GM21786 (cell line): ENCODE data around the gene GABRG3.

Experiments
- ATAC-seq: cut with Tn5 transposase; IDR thresholded peaks from one replicate; pipeline ENCODE4 v1.9.1; 2021; ENCODE audit not compliant: unreplicated experiment

Gene GABRG3

DNA sequence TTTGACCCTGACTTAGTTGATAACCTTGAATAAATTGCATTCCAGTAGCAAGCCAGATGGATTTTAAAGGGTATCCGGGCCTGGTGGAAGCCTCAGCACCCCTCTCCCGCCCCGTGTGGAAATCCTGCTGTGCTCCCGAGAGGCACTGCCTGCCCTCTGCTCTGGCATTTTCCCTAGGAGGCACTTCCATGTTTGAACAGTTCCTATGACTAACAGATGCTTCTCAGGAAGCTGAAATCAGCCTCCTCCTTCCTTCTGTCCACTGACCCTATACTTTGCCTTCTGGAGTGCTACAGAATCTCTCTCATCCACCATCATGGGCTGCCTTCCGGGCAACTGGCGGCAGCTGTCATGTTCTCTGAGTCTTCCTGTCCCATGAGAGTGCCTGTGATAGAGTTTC, 90.8 kb downstream of the GABRG3 start:
- ATAC-seq, result no peak

DNA sequence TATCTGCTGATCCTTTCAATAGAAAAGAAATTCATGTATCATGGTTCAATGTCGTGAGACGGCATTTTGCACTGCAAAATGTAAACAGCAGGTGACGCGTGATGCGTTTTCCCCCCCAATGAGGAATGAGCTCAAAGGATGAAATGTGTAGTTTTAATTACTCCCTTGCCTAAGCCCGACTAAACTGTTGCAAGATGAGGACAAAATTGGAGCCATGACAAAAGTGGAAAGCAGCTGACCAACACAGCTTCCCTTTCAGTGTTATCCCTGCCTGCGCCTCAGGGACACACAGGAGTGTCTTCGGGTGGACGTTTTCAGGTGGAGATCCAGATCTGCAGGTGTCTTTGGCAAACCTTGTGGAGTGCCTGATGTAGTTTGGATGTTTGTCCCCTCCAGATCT, 92.0 kb downstream of the GABRG3 start:
- no peak for ATAC-seq

DNA sequence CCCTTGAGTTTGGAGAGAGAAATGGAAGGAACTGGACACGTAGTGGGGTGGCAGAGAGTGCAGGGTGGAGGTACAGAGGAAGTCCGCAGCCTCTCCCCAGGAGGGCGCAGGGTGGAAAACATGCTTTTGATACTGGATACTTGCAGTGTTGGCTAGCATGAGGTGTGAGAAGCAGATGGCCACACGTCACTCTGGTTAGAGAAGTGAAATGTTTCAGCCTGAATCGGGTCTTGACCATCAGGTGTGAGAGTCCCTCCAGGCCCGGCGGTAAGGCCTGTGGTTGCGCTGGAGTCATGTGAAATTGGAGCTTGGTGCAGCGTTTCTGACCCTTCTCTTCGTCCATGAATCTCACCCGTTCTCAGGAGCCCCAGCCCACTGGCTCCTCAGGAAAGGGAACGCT, 93.1 kb downstream of the GABRG3 start:
- ATAC-seq, result no peak

DNA sequence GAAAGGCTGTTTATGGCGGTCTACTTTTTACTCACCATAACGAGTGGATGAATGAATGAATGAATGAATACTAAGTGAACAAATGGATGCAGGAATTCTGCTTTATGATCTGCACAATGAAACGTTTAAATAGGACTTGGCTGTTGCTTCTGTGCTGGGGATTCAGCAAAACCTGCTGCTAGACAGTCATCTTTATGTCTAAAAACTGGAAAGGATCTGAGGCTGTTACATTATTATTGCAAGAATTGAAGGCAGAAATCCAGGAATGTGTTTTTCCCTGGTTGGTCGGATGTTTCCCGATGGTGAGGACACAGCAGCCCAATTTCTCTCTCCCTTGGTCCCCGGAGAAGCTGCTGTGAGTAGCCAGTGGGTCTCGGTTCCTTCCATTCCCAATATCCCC, 94.2 kb downstream of the GABRG3 start:
- no peak for ATAC-seq

DNA sequence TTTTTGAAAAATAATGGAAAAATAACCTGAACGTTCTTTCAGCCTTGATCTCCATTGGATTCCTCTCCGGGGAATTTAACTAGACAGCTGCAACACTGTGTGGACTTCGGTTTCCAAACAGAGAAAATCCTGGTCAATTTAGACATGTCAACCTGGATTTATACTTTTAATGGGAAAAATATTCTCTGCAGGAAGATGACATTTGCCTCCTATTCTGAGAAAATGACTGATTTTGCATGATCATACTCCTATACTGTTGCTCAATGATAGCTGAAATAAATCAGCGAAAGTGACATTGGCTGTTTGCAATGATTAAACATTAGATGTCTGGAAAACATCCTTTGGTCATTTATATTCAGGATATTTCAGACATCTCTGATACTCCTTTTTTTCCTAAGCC, 94.8 kb downstream of the GABRG3 start:
- no peak for ATAC-seq

DNA sequence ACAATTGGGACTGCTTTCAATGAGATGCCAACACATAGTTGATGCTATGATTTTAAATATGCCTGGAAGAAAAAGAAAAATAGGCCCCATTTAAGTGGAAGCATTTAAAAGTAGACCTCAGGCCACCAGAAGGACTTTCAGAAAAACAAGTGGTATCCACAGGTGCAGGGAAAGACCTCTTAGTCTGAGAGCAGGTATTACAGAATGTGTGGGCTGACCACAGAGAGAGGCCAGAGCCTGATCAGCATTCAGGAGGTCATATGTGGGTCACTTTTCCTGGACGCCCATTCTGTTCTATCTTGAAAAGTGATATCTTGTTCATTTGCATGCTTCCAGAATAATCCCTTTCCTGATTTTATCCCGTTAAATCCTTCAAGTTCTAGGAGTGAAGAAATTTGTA, 95.5 kb downstream of the GABRG3 start:
- ATAC-seq, result no peak

DNA sequence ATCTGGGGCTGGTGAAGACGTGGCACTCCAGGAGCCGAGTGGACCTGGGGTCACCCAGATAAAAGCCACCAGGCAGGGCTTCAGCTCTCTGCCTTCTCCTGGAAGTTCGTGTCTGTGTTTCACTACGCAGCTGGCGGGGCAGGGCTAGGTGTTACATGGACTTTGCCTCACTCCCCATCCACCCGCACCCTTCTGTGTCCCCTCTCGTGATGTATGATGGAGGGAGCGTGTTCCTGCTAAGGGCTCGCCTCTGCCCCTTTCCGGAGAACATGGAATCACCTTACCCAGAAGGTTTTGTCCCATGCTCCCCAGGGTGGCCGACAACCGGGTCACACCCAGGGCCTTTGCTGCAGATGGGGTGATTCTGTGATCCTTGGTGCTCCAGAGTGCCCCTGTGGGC, 96.2 kb downstream of the GABRG3 start:
- no peak for ATAC-seq

DNA sequence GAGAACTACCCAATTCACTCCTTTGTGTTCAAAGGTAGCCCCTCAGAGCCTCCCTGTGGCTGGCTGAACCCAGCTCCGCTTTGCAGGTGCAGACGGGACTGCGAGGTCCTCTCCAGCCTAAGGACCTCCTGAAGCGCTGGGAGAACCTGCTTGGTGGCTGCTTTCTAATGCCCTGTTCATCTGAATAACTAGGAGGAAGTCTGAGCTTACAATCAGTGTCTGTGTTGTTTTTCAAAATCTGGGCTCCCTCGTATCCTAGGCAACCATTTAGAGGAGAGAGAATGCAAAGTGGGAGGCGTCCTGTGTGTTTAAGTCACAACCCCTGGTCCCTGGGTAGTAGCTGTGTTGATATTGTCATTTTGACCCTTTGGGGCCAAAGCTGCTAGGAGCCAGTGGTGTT, 99.9 kb downstream of the GABRG3 start:
- ATAC-seq, result no peak

DNA sequence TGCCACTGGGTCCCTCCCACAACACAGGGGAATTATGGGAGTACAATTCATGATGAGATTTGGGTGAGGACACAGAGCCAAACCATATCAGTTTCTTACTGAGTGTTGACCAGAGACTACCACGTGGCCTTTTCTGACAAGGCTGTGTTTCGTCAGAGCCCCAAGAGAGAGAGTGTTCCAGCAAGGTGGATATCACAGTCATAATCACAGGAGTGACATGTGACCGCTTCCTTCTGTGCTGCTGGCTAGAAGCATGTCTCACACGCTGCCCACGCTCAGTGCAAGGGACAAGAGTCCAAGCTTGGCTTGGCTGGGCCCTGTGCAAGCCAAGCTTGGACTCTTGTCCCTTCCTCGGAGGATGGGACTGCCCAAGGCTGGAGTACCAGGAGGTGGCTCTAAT, 103.2 kb downstream of the GABRG3 start:
- no peak for ATAC-seq

DNA sequence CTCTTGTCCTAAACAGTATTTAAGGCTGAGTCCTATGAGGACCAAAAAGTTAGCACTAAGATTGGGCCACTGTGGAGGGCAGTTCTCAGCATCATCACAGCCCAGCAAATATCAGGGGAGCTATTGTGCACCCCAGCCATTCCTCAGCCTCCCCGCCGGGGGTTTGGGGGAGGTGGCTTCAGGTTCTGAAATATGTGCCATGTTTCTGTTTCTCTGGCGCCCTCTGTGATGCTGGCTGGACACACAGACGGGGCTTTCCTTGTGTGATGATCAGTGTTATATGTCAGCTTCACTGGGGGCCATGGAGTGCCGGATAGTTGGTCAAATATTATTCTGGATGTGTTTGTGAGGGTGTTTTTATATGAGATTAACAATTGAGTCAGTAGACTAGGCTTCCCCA, 106.8 kb downstream of the GABRG3 start:
- no peak for ATAC-seq

DNA sequence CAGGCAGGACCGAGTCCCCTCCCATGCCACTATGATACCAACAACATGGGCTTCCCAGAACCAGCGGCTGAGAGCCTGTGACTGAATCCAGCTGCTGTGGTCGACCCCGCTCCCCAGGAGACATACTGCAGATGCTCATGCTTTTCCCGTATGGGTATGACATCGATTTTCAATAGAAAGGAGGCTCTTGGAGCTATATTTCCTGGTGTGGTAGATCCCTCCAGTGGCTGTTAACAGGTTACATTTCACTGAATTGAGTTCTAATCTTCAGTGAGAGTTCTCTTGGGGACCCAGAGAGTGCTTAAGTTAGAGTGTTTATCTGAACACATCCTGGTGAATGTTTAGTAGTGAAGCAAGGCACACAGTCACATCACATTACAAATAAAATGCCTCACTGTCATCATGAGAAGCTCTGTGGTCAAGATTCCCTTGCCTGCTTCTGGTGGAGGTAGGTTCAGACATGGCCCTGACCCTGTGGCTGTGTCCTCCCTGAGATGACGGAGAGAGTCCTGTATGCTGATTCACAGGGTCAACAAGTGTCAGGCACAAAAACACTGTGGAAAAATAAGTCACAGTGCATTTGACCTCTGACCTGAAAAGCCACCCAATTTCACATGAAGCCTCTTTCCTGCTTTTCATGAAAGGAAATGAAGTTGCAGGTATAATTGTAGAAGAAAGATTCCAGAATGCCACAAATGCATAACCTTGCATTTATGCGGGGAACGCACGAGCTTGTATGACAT, 110.9 kb downstream of the GABRG3 start:
- no peak for ATAC-seq

DNA sequence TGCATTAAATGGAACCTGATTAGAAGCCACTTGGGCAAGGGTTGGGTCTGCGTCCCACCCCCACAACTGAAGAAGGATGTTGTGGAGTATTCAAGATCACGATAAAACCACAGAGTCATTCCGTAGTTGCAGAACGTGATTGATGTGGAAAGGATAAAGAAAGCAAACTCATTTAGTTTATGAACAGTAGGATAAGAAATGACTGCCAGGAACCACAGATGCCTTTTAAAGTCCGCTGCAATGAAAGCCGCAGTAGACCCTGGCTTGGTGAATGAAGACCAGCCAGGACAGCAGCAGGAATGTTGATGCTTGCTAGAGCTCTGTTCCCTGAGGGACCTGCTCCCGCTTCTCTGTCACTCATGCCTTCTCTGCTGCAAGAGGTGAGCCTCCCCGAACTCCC, 111.5 kb downstream of the GABRG3 start:
- ATAC-seq, result no peak

DNA sequence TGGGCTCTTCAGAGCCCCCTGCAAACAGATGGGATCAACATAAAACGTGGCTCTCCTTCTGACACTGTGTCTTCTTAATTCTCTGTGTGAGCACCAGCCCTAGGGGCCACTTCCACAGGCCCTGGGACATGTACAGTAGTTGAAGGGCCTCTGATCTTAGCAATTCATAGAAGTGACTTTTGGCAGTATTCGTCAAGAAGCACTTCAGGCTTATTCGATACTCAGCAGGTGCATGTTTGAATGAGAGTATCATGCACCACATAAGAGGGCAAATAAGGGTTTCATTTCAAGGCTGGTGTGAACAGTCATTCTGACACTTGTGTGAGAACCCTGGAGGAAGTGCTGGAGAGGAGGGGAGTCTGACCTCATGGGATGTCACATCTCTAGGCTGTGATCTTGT, 113.9 kb downstream of the GABRG3 start:
- no peak for ATAC-seq

DNA sequence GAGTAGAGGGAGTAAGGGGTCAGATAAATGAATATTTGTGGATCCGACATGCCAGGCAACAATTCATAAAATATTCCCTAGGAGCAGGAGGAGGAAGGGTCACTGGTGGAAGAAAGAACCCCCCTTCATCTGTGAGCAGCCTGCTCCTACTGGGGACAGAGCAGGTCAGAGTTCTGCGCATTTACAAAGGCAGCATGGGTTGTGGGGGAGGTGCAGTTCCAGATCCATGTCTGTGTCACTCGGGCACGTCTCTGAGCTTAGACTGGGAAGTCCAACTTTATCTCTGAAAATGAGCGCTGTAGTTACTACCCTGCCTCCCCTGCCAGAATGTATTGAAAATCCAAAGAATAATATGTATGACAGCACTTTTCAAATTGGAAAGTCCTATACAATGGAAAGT, 115.2 kb downstream of the GABRG3 start:
- ATAC-seq, result no peak

DNA sequence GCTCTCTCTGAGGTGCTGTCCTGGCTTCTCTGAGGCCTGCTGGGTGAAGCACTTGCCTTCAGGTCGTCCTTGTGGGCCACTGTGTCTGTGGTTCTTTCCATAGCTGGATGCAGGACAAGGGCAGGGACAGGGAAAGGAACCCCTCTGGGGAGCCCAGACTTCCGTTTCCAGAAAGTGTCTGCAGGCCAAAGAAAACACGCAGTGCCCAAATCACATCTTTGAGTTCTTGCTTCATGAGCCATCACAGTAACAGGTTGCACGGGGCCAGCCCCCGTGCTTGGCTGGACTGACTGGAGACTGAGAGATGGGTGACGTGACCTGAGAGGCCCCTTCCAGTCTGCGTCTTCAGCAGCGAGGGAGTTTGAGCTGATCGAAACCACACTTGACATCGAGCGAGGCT, 115.8 kb downstream of the GABRG3 start:
- no peak for ATAC-seq

DNA sequence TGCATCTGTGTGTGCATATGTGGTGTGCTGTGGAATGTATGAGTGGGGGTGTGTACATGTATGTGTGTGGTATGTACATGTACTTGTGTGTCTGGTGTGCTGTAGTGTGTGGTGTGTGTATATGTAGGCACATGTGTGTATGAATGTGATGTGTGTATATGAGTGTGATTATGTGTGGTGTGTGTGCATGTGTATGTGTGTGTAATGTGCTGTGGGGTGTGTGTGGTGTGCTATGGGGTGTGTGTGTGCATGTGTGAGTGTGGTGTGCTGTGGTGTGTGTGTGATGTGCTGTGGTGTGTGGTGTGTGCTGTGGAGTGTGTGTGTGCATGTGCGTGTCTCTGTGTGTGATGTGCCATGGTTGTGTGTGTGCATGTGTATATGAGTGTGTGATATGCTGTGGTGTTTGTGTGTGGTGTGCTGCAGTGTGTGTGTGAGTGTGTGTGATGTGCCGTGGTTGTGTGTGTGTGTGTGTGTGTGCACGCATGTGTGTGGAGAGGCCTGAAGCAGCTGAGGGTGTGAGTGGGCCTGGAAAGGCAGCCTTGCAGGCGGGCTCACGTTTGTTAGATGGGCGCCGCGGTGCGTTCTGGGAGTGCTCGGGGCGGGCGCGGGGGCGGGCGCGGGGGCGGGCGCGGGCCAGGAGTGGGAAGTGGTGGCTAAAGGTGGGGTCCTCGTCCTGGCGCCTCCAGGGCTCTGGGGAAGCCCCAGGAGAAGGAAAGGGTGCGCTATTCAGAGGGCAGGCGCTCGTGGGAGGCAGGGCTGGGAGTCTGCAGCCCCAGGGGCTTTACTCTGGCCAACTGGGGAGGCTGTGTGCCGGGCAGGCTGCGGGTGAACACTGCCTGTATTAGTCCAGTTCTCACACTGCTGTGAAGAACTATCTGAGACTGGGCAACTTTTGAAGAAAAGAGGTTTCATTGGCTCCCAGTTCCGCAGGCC, 116.9 kb downstream of the GABRG3 start:
- ATAC-seq, result no peak

DNA sequence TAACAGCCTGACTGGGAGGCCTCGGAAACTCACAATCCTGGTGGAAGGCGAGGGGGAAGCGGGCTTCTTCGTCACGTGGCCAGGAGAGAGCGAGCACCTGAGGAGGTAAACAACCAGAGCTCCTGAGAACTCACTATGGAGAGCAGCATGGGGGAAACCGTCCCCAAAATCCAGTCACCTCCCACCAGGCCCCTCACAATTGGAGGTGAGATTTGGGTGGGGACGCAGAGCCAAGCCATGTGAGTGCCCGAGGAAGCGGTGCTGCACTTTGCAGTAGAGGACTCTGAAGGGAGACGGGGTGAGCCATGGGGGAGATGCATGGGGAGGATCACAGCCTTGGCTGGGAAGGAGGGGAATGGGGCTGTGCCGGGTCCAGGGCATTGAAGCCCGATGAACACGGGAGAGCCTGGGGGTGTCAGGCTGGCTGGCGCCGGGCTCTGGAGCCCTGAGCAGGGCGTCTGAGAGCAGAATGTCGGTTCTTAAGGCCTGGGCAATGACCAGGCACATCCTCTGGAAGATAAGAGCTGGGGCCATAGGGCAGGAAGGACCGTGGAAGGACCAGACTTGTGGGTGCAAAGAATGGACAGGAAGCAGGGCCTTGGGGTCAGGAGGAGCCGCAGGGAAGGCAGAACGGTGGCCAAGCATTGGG, 117.7 kb downstream of the GABRG3 start:
- ATAC-seq, result no peak

DNA sequence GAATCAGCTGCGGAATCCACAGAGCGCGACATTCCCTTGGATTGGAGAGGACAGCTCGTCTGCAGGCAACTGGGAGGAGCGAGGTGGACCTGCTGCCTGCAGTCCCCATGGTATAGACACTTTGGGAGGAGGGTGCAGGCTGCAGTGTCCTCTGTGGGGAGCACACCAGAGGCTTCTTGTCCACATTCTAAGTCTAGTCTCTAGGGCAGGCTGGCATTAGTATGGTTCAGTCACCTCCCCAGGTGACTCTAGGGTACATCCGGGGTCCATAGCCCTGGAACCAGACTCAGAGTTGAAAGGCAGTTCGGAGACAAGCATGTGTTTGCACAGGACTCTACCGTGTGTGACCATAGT, 118.2 kb downstream of the GABRG3 start:
- no peak for ATAC-seq

DNA sequence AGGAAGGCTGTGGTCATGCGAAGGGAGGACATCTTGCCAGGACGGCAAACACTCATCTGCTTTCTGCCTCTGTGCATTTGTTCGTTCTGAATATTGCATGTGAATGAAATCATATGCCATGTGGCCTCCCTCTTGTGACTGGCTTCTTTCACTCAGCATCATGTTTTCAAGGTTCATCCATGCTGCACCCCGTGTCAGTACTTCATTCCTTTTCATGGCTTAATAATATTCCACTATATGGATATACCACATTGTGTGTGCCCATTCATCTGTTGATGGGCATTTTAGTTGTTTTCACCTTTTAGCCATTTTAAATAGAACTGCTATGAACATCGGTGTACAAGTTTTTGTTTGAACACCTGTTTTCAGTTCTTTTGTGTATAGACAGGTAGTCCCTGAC, 118.7 kb downstream of the GABRG3 start:
- no peak for ATAC-seq

DNA sequence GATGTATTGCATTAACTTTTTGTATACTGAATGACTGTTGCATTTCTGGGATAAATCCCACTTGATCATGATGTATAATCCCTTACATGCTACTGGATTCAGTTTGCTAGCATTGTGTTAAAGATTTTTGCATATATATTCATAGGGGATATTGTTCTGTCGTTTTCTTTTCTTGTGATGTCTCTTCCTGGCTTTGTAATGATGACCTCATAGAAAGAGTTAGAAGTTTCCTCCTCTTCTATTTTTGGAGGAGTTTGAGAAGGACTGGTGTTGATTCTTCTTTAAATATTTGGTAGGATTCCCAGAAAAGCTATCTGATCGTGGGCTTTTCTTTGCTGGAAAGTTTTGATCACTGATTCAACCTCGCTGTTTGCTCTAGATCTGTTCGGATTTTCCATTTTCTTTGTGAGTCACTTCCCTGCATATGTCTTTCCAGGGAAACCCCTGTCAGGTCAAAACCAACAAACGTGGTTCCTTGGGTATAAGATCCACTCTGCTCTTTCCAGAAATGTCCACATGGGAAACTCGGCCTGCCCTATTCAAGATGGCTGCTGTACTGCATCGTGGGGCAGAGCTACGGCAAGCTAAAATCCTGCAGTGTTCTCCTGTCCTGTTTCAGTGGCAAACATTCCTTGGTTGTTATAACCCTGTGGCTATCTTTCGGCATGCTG, 120.4 kb downstream of the GABRG3 start:
- no peak for ATAC-seq

DNA sequence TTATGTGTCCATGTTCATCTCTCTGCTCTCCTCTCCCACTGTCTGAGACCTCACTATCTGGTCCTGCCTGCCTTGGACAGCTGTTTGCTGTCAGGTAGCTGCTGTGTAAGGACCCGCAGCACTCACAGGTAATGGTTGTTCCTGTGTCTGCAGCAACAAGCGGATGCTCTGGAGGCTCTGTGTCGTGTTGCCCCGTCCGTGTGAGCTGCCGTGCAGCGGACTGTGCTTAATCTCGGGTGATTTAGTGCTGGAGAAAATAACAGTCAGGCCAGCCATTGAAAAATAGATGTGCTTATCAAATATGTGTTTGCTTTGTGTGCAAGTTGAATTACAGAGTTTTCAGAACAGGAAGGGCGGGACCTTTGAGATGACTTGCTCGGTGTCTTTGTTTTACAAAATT, 121.4 kb downstream of the GABRG3 start:
- no peak for ATAC-seq
